Activated effector memory CD4-positive, alpha-beta T cell treated with Interleukin-2 at 50 U/mL for 16 hours (primary cell): Measurements from ENCODE around the gene SPATA46.

ENCODE experiments used
- DNase-seq: peaks from one replicate; pipeline ENCODE4 v3.0.0-alpha.2; 2020

The SPATA46 gene

GRCh38 chr1:162390396-162391185 lies 13.9 kb upstream of the SPATA46 start:
- DNase-seq: no peak

GRCh38 chr1:162389971-162390370 lies 13.3 kb upstream of the SPATA46 start:
- no peak for DNase-seq

- DNase-seq: no peak
These were observed 12.6 kb upstream of the SPATA46 start for GRCh38 chr1:162389021-162389818.

- no peak for DNase-seq
These were observed 12.0 kb upstream of the SPATA46 start for GRCh38 chr1:162388615-162389014.

- no peak for DNase-seq
These were observed 11.5 kb upstream of the SPATA46 start for GRCh38 chr1:162388083-162388594.

GRCh38 chr1:162387226-162388082 lies 10.8 kb upstream of the SPATA46 start:
- no peak for DNase-seq

GRCh38 chr1:162386292-162387225 lies 9.9 kb upstream of the SPATA46 start:
- DNase-seq: no peak

GRCh38 chr1:162385702-162386101 lies 9.0 kb upstream of the SPATA46 start:
- no peak for DNase-seq

GRCh38 chr1:162385280-162385623 lies 8.6 kb upstream of the SPATA46 start:
- no peak for DNase-seq

GRCh38 chr1:162384601-162385279 lies 8.1 kb upstream of the SPATA46 start:
- DNase-seq: no peak

GRCh38 chr1:162384116-162384515 lies 7.5 kb upstream of the SPATA46 start:
- no peak for DNase-seq

GRCh38 chr1:162383516-162383915 lies 6.9 kb upstream of the SPATA46 start:
- no peak for DNase-seq

- no peak for DNase-seq
These were observed 6.4 kb upstream of the SPATA46 start for GRCh38 chr1:162383091-162383490.

GRCh38 chr1:162381941-162382750 lies 5.5 kb upstream of the SPATA46 start:
- no peak for DNase-seq

- DNase-seq: no peak
These were observed 4.7 kb upstream of the SPATA46 start, which contains the start of gene C1orf226 for GRCh38 chr1:162381383-162381782. C1orf226 (plus strand) TSS chr1:162381728; CDS start chr1:162381902, 174 bp downstream.

- DNase-seq: no peak
These were observed 3.6 kb upstream of the SPATA46 start for GRCh38 chr1:162380061-162380846.

- no peak for DNase-seq
These were observed 1.2 kb downstream of the SPATA46 start for GRCh38 chr1:162375463-162375862.

- DNase-seq: no peak
These were observed 2.2 kb downstream of the SPATA46 start for GRCh38 chr1:162374406-162374805.

- no peak for DNase-seq
These were observed 3.0 kb downstream of the SPATA46 start for GRCh38 chr1:162373541-162374260.
